HepG2 (cell line): ENCODE data around the gene OVCA2. TPM values are rescaled to one million over a fixed set of nuclear protein-coding genes. Genes with fewer than 3 reads are reported as not detected.
A peak's percentile ranks its signal among the peaks of the same experiment; 100 is the strongest.

Experiments
- BHLHE40 ChIP-seq: IDR thresholded peaks from 2 replicates; pipeline ENCODE4 v1.6.1; 2011; ENCODE audit warnings: low read length, improper control_type of control experiment
- ELK4 ChIP-seq: sonication (generic); formaldehyde crosslinking; IDR thresholded peaks from 2 replicates; pipeline ENCODE4 v1.9.0; 2021; ENCODE audit warnings: missing genetic modification reagents, borderline replicate concordance
- FIP1L1 ChIP-seq: fragments of 200-400 bp; formaldehyde crosslinking; IDR thresholded peaks from 2 replicates; pipeline ENCODE4 v1.6.1; 2018; ENCODE audit warnings: low read depth, mild to moderate bottlenecking, low read length, moderate library complexity, borderline replicate concordance; ENCODE audit not compliant: insufficient read depth
- FOXA3 ChIP-seq: IDR thresholded peaks from 2 replicates; pipeline ENCODE4 v1.6.1; 2016; ENCODE audit warnings: missing genetic modification reagents, missing compliant biosample characterization
- HNRNPLL ChIP-seq: fragments of 200-400 bp; formaldehyde crosslinking; IDR thresholded peaks from 2 replicates; pipeline ENCODE4 v1.6.1; 2017; ENCODE audit warnings: mild to moderate bottlenecking, low read depth, low read length; ENCODE audit not compliant: poor library complexity, severe bottlenecking
- HOXA5 ChIP-seq: sonication (generic); formaldehyde crosslinking; IDR thresholded peaks from 2 replicates; pipeline ENCODE4 v1.4.0; 2020; ENCODE audit warnings: missing genetic modification reagents
- KLF15 ChIP-seq: sonication (generic); formaldehyde crosslinking; IDR thresholded peaks from 2 replicates; pipeline ENCODE4 v1.8.1; 2023; ENCODE audit warnings: borderline replicate concordance, mild to moderate bottlenecking, inconsistent platforms, missing genetic modification reagents, mixed read lengths
- MEF2D ChIP-seq: sonication (generic); formaldehyde crosslinking; IDR thresholded peaks from 2 replicates; pipeline ENCODE4 v1.5.1; 2020; ENCODE audit warnings: mild to moderate bottlenecking, missing genetic modification reagents
- MLX ChIP-seq: IDR thresholded peaks from 2 replicates; pipeline ENCODE4 v1.6.1; 2016
- MTA3 ChIP-seq: sonication (generic); formaldehyde crosslinking; IDR thresholded peaks from 2 replicates; pipeline ENCODE4 v1.4.0; 2020; ENCODE audit warnings: missing genetic modification reagents
- MZF1 ChIP-seq: sonication (generic); formaldehyde crosslinking; IDR thresholded peaks from 2 replicates; pipeline ENCODE4 v1.8.1; 2023; ENCODE audit warnings: mild to moderate bottlenecking, missing genetic modification reagents, borderline replicate concordance
- PCBP1 ChIP-seq: fragments of 200-400 bp; formaldehyde crosslinking; IDR thresholded peaks from 2 replicates; pipeline ENCODE4 v1.6.1; 2017; ENCODE audit warnings: mild to moderate bottlenecking, low read depth, low read length, borderline replicate concordance
- SAP130 ChIP-seq: IDR thresholded peaks from 2 replicates; pipeline ENCODE4 v1.6.1; 2016; ENCODE audit warnings: low read depth
- SNAPC5 ChIP-seq: sonication (generic); formaldehyde crosslinking; IDR thresholded peaks from 2 replicates; pipeline ENCODE4 v1.8.1; 2023; ENCODE audit warnings: mild to moderate bottlenecking, missing genetic modification reagents, borderline replicate concordance
- TAF1 ChIP-seq: sonication (generic); formaldehyde crosslinking; IDR thresholded peaks from 2 replicates; pipeline ENCODE4 v1.4.0; 2020; ENCODE audit warnings: missing genetic modification reagents
- TFDP2 ChIP-seq: sonication (generic); formaldehyde crosslinking; IDR thresholded peaks from 2 replicates; pipeline ENCODE4 v1.4.0; 2020; ENCODE audit warnings: missing genetic modification reagents
- TRAFD1 ChIP-seq: sonication (generic); formaldehyde crosslinking; IDR thresholded peaks from 2 replicates; pipeline ENCODE4 v1.5.1; 2020; ENCODE audit warnings: missing genetic modification reagents, mild to moderate bottlenecking, borderline replicate concordance
- ZBTB1 ChIP-seq: sonication (generic); formaldehyde crosslinking; IDR thresholded peaks from 2 replicates; pipeline ENCODE4 v1.4.0; 2020; ENCODE audit warnings: missing genetic modification reagents, borderline replicate concordance
- ZNF30 ChIP-seq: sonication (generic); formaldehyde crosslinking; IDR thresholded peaks from 2 replicates; pipeline ENCODE4 v1.5.0; 2020; ENCODE audit warnings: mild to moderate bottlenecking, missing genetic modification reagents
- ZNF362 ChIP-seq: sonication (generic); formaldehyde crosslinking; IDR thresholded peaks from 2 replicates; pipeline ENCODE4 v1.4.0; 2020; ENCODE audit warnings: missing genetic modification reagents, mild to moderate bottlenecking, borderline replicate concordance
- ZNF503 ChIP-seq: sonication (generic); formaldehyde crosslinking; IDR thresholded peaks from 2 replicates; pipeline ENCODE4 v1.4.0; 2020; ENCODE audit warnings: missing genetic modification reagents
- ZNF557 ChIP-seq: sonication (generic); formaldehyde crosslinking; IDR thresholded peaks from 2 replicates; pipeline ENCODE4 v1.4.0; 2020; ENCODE audit warnings: missing genetic modification reagents
- ZNF713 ChIP-seq: sonication (generic); formaldehyde crosslinking; IDR thresholded peaks from 2 replicates; pipeline ENCODE4 v1.4.0; 2020; ENCODE audit warnings: mild to moderate bottlenecking, missing genetic modification reagents
- polyA plus RNA-seq, 8 experiments: library from polyadenylated mRNA; depleted of rRNA in 3 of 8; stranded (reverse) in 7 of 8; unstranded in 1 of 8; fragments of >200 nt; fragmentation: Illumina TruSeq in 4 of 8; extraction: Trizol in 4 of 8; gene quantifications; 2 replicates each; pipeline versions ENCODE4 v1.2.1 to v1.2.3, GENCODE V29; 2011 to 2016; ENCODE audit warnings: low read depth in 4 of 8, missing spikeins in 1 of 8, mixed read lengths in 1 of 8; ENCODE audit not compliant: insufficient read depth in 1 of 8
- total RNA-seq, 5 experiments: library from RNA; depleted of rRNA; stranded (reverse); fragments of >200 nt; fragmentation: Illumina TruSeq; extraction: Trizol; gene quantifications; 2 replicates each; pipeline ENCODE4 v1.2.3, GENCODE V29; 2016; ENCODE audit warnings: low read depth in 1 of 5

Gene OVCA2
- total and polyA plus RNA-seq, 2 of the 13 experiments (the other 11 are each of a cell fraction or from before 2014, with no cell fraction given) = 23.7 to 28.2 TPM

GRCh38 chr17:1995321-1995892, 46.4 kb upstream of the OVCA2 start (continued):
- TF ChIP-seq ELK4 (CRISPR knock-in tag) (no peak), PCBP1 (no peak), SNAPC5 (CRISPR knock-in tag) (no peak), HOXA5 (CRISPR knock-in tag) (no peak), MTA3 (CRISPR knock-in tag) (no peak), MZF1 (no peak), ZBTB1 (CRISPR knock-in tag) (no peak), TRAFD1 (CRISPR knock-in tag) (no peak), BHLHE40 (no peak), ZNF503 (CRISPR knock-in tag) (no peak), SAP130 (CRISPR knock-in tag) (peak; percentile 34; the same call in 1 of the 2 replicates), MLX (CRISPR knock-in tag) (peak; percentile 33; the same call in 1 of the 2 replicates), ZNF30 (CRISPR knock-in tag) (no peak), MEF2D (CRISPR knock-in tag) (no peak), ZNF557 (no peak), TFDP2 (no peak), ZNF362 (CRISPR knock-in tag) (peak; percentile 92), FOXA3 (CRISPR knock-in tag) (no peak), KLF15 (no peak), FIP1L1 (no peak), TAF1 (peak; percentile 29; the same call in 1 of the 2 replicates), HNRNPLL (no peak), ZNF713 (CRISPR knock-in tag) (no peak)
